Calu3 (cell line): ENCODE measurements around the gene KLHL10. TPM values are rescaled to one million over a fixed set of nuclear protein-coding genes. Genes with fewer than 3 reads are reported as not detected.
"Not testable (repeated sequence)": the region's sequence is repeated elsewhere in the genome, so short reads cannot be mapped to it uniquely, and the experiment has no call there.

Experiments
- BruUV-seq: library from RNA; stranded (reverse); fragments of 400-500 nt; replicated peaks from 2 replicates; lab custom pipeline; 2021; lab: Mats Ljungman, UMichigan
- CTCF ChIA-PET: fragments of 300-600 bp; sonication (Branson Sonifier 250); formaldehyde crosslinking; loops from one replicate; lab custom pipeline; 2022; ENCODE audit warnings: antibody characterized with exemption; lab: Charles Lee
- DNase-seq: peaks from one replicate; pipeline ENCODE4 v3.0.0; 2022
- H3K27ac Mint-ChIP-seq: one replicate; pipeline ENCODE4 v1.8.0; 2022; ENCODE audit warnings: mixed read lengths; ENCODE audit not compliant: unreplicated experiment
- H3K27me3 Mint-ChIP-seq: one replicate; pipeline ENCODE4 v1.8.0; 2022; ENCODE audit warnings: mixed read lengths; ENCODE audit not compliant: unreplicated experiment
- H3K36me3 Mint-ChIP-seq: one replicate; pipeline ENCODE4 v1.8.0; 2022; ENCODE audit warnings: mild to moderate bottlenecking, moderate library complexity, mixed read lengths; ENCODE audit not compliant: insufficient read depth, unreplicated experiment
- H3K4me1 Mint-ChIP-seq: one replicate; pipeline ENCODE4 v1.8.0; 2022; ENCODE audit warnings: mild to moderate bottlenecking, low read depth, mixed read lengths; ENCODE audit not compliant: unreplicated experiment
- H3K4me3 Mint-ChIP-seq: one replicate; pipeline ENCODE4 v1.8.0; 2022; ENCODE audit warnings: mild to moderate bottlenecking, low read depth, moderate library complexity, mixed read lengths; ENCODE audit not compliant: unreplicated experiment
- H3K9me3 Mint-ChIP-seq: one replicate; pipeline ENCODE4 v1.8.0; 2022; ENCODE audit warnings: low read depth, mixed read lengths; ENCODE audit not compliant: unreplicated experiment
- CTCF ChIP-seq: fragments of 200-600 bp; IDR thresholded peaks from one replicate; pipeline ENCODE4 v1.8.0; 2022; ENCODE audit warnings: antibody characterized with exemption; ENCODE audit not compliant: unreplicated experiment
- intact Hi-C: fragments of 100-400 bp; cut with micrococcal nuclease; formaldehyde crosslinking; loops from one replicate; pipeline ENCODE4 v1.10.0; 2022; ENCODE audit not compliant: unreplicated experiment
- total RNA-seq: library from RNA; stranded (reverse); gene quantifications from 2 replicates; pipeline ENCODE4 v1.2.3, GENCODE V29; 2022

Gene KLHL10
- total RNA-seq, 1 experiment from 2014 or later = not detected

GRCh38 chr17:41844971-41845370, 7.3 kb downstream of the KLHL10 start:
- intact Hi-C loops = no loop called here
- Mint-ChIP-seq H3K36me3 (no peaks in the 10 kb centered on the region), H3K27me3 (no peaks in the 10 kb centered on the region), H3K4me1 (peaks cover 2% of the 10 kb centered on the region), H3K27ac (no peak overlapping the region), H3K9me3 (no peaks in the 10 kb centered on the region), H3K4me3 (no peak overlapping the region)
- DNase-seq = no peak
- no TSS peak for BruUV-seq
- CTCF ChIA-PET = no interaction called here
- TF ChIP-seq CTCF = no peak

DNA sequence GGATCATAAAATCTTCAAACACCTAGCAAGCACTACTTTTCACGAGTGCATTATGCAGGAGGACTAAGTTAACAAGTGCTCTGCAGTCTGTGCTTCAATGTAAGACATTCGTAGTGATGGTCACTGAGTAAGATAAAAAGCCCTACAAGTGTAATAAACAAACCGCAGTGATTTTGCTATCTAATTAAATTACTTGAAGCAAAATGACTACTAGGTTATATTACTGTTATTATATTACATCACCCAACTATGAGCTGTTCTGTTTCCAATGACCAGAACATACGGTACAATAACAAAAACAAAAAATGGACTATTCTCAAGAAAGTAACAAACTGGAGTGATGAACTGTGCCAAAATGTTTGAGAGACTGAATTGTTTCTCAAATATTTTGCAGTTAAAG, 11.2 kb downstream of the KLHL10 start:
- H3K4me3 Mint-ChIP-seq = no peak overlapping the region
- H3K4me1 Mint-ChIP-seq = peaks cover 7% of the 10 kb centered on the region
- H3K36me3 Mint-ChIP-seq = no peaks in the 10 kb centered on the region
- H3K9me3 Mint-ChIP-seq = no peaks in the 10 kb centered on the region
- CTCF ChIA-PET = no interaction called here
- no peak for TF ChIP-seq CTCF
- no peak for DNase-seq
- no peak overlapping the region for H3K27ac Mint-ChIP-seq
- intact Hi-C loops = no loop called here
- no peaks in the 10 kb centered on the region for H3K27me3 Mint-ChIP-seq
- BruUV-seq = no TSS peak

- BruUV-seq = no TSS peak
- Mint-ChIP-seq H3K27me3 (no peaks in the 10 kb centered on the region), H3K36me3 (no peaks in the 10 kb centered on the region), H3K9me3 (no peaks in the 10 kb centered on the region), H3K4me3 (no peak overlapping the region), H3K27ac (no peak overlapping the region), H3K4me1 (peaks cover 7% of the 10 kb centered on the region)
- no peak for DNase-seq
- CTCF ChIA-PET = no interaction called here
- intact Hi-C loops = no loop called here
- TF ChIP-seq CTCF = no peak
Measured at GRCh38 chr17:41849251-41849990, 11.8 kb downstream of the KLHL10 start.

DNA sequence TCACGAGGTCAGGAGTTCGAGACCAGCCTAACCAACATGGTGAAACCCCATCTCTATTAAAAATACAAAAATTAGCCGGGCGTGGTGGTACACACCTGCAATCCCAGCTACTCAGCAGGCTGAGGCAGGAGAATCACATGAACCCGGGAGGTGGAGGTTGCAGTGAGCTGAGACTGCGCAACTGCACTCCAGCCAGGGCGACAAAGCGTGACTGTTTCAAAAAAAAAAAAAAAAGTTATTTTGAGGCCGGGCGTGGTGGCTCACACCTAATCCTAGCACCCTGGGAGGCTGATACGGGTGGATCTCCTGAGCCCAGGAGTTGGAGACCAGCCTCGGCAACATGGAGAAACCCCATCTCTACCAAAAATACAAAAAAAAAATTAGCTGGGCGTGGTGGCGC, 13.8 kb downstream of the KLHL10 start:
- H3K27ac Mint-ChIP-seq, H3K4me1 Mint-ChIP-seq, DNase-seq, H3K36me3 Mint-ChIP-seq, H3K4me3 Mint-ChIP-seq, intact Hi-C loops, H3K9me3 Mint-ChIP-seq, H3K27me3 Mint-ChIP-seq, BruUV-seq: not testable (repeated sequence)
- CTCF ChIA-PET = interaction anchor here (0.6 to 1.4 kb wide), 5 partner anchors 9 to 158 kb away, joined by 3 to 4 read pairs (median 4); partner anchors contain the start of gene KLHL11
